Aorta (tissue), 5 donors: ENCODE results near the gene TRPM3. TPM values are rescaled to one million over a fixed set of nuclear protein-coding genes. Genes with fewer than 3 reads are reported as not detected.
A peak's percentile ranks its signal among the peaks of the same experiment; 100 is the strongest.

Source experiments
- ATAC-seq: fragments of 200-7000 bp; cut with Tn5 transposase; one replicate; pipeline ENCODE4 v1.9.1; 2022; ENCODE audit warnings: moderate library complexity; ENCODE audit not compliant: low FRiP score
- DNase-seq, 2 donors: peaks; one replicate each; pipeline ENCODE4 v3.0.0-alpha.2; 2020
- H3K27ac ChIP-seq, 2 donors: one replicate each; pipeline ENCODE4 v1.5.1; 2013; ENCODE audit warnings: low read length in 2 of 2, mild to moderate bottlenecking in 2 of 2, moderate library complexity in 2 of 2, control low read depth in 1 of 2, inconsistent platforms in 1 of 2, low read depth in 1 of 2
- H3K27me3 ChIP-seq, 2 donors: one replicate each; pipeline ENCODE4 v1.6.1; 2013; ENCODE audit warnings: control low read depth in 1 of 2, low read length in 1 of 2, mild to moderate bottlenecking in 1 of 2, moderate library complexity in 1 of 2; ENCODE audit not compliant: insufficient read depth in 2 of 2, control insufficient read depth in 1 of 2
- H3K36me3 ChIP-seq, 2 donors: one replicate each; pipeline ENCODE4 v1.6.1; 2013; ENCODE audit warnings: control low read depth in 1 of 2, low read length in 1 of 2, mild to moderate bottlenecking in 1 of 2; ENCODE audit not compliant: insufficient read depth in 2 of 2, control insufficient read depth in 1 of 2
- H3K4me1 ChIP-seq, 2 donors: one replicate each; pipeline ENCODE4 v1.6.1; 2013; ENCODE audit warnings: low read length in 2 of 2, control low read depth in 1 of 2, mild to moderate bottlenecking in 1 of 2, moderate library complexity in 1 of 2; ENCODE audit not compliant: insufficient read depth in 2 of 2, control insufficient read depth in 1 of 2
- H3K4me3 ChIP-seq, 2 donors: one replicate each; pipeline ENCODE4 v1.5.1; 2013; ENCODE audit warnings: low read length in 2 of 2, control low read depth in 1 of 2, mild to moderate bottlenecking in 1 of 2
- H3K9me3 ChIP-seq: one replicate; pipeline ENCODE4 v1.6.1; 2013; ENCODE audit warnings: mild to moderate bottlenecking, low read length; ENCODE audit not compliant: control insufficient read depth
- WGBS, 2 donors: extraction: QIAGEN DNeasy Blood & Tissue Kit; methylation state at CpG; one replicate each; pipeline ENCODE4 v1.1.7; 2013; 5-methylcytosine and 5-hydroxymethylcytosine counted together
- intact Hi-C, 2 donors: fragments of 100-400 bp; cut with DNase I; formaldehyde crosslinking; loops; one replicate each; pipeline versions ENCODE4 v1.14.2 to v1.15.0; 2022
- polyA plus RNA-seq, 2 donors: library from polyadenylated mRNA; stranded (reverse); fragments of 200-250 nt; gene quantifications; one replicate each; pipeline ENCODE4 v1.2.3, GENCODE V29; 2013
- total RNA-seq, 2 donors: library from RNA; stranded (reverse); fragmentation: NEBNext Ultra II Directional; extraction: Animal tissue kit (Norgen Biotek cat#: 25700); gene quantifications; one replicate each; pipeline ENCODE4 v1.2.1, GENCODE V29; 2021
- donor health status: healthy with polysubstance abuse.
- donor health status: Bipolar disorder and iron deficiency.
- donor health status: DM: no; HTN: no; CAD: no.
- donor health status: DM: no; HTN: no; CAD: no.
- donor health status: DM: yes; HTN: yes; CAD: no.

Gene TRPM3
- total and polyA plus RNA-seq, 4 donors: 0.13 to 5.7 (median 1.7) TPM

DNA sequence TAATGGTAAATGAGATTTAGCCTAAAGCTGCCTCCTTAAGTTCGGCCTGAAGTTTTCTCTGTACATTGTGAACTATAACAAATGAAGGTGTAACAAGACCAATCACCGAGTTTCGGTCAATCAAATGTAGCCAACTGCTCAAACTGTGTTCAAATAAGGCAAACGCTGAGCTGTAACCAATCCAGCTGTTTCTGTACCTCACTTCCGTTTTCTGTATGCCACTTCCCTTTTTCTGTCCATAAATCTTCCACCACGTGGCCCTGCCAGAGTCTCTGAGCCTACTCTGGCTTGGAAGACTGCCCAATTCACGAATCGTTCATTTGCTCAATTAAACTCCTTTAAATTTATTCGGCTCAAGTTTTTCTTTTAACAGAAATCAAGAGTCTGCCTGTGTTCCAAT lies 513.5 kb downstream of the TRPM3 start:
- H3K4me3 ChIP-seq: no peak overlapping the region
- no peak overlapping the region for H3K27ac ChIP-seq
- H3K4me1 ChIP-seq: peaks cover 3 to 6% of the 10 kb centered on the region in 2 donors
- no peaks in the 10 kb centered on the region for H3K27me3 ChIP-seq
- ATAC-seq: no peak
- intact Hi-C loops: loop anchor here (10.0 kb wide), 2 partner anchors 333 to 633 kb away; no protein-coding TSS in a partner anchor
- WGBS, 2 donors: 63% methylated on average over 9 of the region's 9 CpGs
- peak in 1 of 2 donors; percentile 63 for DNase-seq
- H3K36me3 ChIP-seq: no peaks in the 10 kb centered on the region
- H3K9me3 ChIP-seq: no peaks in the 10 kb centered on the region

DNA sequence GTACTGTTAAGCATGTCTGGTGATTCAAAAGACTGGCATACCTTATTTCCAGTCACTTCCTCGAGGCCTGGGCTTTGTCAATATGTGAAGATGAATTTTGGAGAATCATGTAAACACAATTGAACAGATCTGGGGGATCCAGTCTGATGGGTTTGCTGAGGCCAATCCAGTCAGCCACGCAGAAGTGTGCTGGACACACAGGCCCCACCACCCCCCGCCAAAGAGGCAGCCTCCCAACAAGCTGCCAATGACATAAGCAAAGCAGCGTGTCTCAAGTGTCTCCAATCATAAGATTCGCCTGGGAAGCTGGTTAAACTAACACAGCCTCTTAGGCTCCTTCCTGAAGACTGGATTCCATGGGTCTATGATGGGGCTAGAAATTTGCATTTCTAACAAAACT lies 514.1 kb downstream of the TRPM3 start:
- Histone ChIP-seq H3K9me3 (no peaks in the 10 kb centered on the region), H3K4me3 (no peak overlapping the region), H3K36me3 (no peaks in the 10 kb centered on the region), H3K4me1 (peaks cover 4% of the 10 kb centered on the region in 2 donors), H3K27me3 (no peaks in the 10 kb centered on the region), H3K27ac (no peak overlapping the region)
- intact Hi-C loops: loop anchor here (10.0 kb wide), 2 partner anchors 333 to 633 kb away; no protein-coding TSS in a partner anchor
- ATAC-seq (no peak), DNase-seq (no peak)
- 97% methylated on average over 5 of the region's 5 CpGs for WGBS, 2 donors

DNA sequence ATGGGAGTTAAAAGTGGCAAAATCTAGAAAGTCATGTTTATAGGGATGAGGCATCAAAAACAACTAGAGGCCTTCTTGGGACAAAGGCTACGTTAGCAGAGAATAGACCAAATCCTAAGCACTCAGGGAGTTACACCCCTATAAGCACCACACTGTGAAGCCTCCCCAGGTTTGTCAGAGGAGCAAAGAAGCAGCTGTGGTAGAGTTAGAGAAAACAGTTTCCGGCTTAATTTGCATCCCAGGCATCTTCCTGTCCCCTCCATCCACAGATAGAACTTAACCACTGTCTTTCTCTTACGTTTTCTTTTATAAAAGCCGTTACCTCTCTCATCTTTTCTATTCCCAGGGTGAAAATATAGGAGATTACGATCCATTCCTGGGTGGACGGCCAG lies 518.4 kb downstream of the TRPM3 start:
- no peaks in the 10 kb centered on the region for H3K9me3 ChIP-seq
- ATAC-seq (no peak), DNase-seq (no peak)
- no peak overlapping the region for H3K27ac ChIP-seq
- intact Hi-C loops: loop anchor here (2.0 to 10.0 kb wide), 8 partner anchors 121 to 628 kb away; partner anchors contain the start of gene SMC5 (in 1 of the 2)
- H3K36me3 ChIP-seq: no peaks in the 10 kb centered on the region
- H3K4me3 ChIP-seq: no peak overlapping the region
- WGBS, 2 donors: 84 to 86% methylated on average over 6 of the region's 6 CpGs
- peaks cover 2 to 3% of the 10 kb centered on the region in 2 donors for H3K4me1 ChIP-seq
- H3K27me3 ChIP-seq: no peaks in the 10 kb centered on the region

DNA sequence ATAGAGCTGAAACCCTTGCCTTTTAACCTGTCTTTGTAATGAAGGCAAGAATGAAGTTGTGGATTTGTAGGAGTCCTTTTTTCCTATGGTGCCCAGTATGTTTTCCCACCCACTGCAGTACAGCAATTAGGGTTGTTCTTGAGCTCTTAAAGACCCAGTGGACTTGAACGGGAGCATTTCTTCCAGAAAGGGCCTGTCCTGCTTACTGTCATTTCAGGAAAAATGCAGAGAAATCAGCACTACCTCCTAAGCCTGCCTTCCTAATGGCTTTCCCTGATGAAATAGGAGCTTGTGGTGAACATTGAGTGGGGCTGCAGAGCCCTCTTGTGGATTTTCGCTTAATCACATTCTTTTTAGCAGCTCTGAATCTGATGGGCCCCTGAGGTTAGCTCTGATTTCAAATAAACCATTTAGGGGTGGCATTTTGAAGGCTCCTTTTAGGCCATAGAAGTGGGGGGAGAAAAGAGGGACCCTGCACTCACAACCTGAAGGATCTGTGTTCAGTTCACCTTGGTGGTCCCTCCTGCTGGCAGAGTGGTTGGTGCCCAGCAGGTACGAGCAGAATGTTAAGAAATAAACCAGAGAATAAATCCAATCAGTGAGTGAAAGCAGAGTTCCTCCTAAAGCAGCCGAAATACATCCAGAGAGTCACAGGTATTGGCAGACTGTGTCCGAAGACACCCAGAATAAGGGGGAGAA lies 519.0 kb downstream of the TRPM3 start:
- no peaks in the 10 kb centered on the region for H3K9me3 ChIP-seq
- H3K4me3 ChIP-seq: no peak overlapping the region
- peaks cover 2 to 3% of the 10 kb centered on the region in 2 donors for H3K4me1 ChIP-seq
- H3K27ac ChIP-seq: peak overlapping the region; percentile 60 to 85
- WGBS, 2 donors: 32 to 36% methylated on average over 5 of the region's 5 CpGs
- DNase-seq: no peak
- ATAC-seq: peak; percentile 88
- H3K36me3 ChIP-seq: no peaks in the 10 kb centered on the region
- intact Hi-C loops: loop anchor here (2.0 to 10.0 kb wide), 8 partner anchors 120 to 628 kb away; partner anchors contain the start of gene SMC5 (in 1 of the 2)
- no peaks in the 10 kb centered on the region for H3K27me3 ChIP-seq

DNA sequence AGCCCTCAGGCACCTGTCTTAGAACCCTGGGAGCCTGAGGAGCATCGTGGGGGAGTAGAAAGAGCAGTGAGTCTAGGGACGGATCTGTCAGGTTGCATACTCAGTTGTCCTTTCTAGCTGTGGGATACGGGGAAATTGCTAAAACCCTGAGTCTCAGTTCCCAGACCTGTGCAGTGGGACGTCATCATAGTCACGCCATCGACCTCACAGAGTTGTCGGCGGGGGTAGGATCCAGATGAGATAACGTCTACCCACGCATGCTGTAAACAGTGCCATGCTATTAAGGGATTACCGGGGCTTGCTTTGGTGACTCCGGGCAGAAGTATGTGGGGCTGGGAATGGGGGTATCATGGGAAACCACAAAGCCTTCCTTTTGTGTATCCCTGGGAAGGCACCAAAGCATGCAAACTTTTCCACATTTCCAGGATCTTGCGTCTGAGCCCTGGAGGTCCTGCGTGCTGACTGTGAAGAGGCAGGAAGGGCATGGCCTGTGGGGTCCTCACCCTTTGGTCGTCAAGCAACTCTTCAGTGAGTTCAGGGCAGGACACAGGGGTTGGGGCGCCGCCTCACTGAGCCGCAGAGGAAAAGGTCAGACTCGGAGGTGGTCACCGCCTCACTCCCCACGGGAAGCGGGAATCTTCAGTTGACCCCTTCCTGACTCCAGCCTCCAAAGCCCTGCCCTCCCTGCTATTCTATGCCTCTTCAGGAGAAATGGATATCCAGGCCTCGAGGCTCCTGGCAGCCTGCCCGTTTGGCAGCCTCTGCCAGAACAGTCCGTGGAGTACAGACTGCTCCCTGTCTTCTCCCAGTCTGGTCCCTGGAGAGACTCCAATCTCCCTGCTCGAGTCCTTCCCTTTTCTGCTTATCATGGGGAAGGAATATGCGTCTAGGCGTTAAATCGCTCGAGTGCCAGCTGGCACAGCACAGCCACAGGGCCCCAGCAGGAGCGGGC lies 520.1 kb downstream of the TRPM3 start:
- no peak overlapping the region for H3K4me3 ChIP-seq
- ATAC-seq: peak; percentile 89
- H3K9me3 ChIP-seq: no peaks in the 10 kb centered on the region
- DNase-seq: peak; percentile 93 to 97
- 5 to 6% methylated on average over 31 of the region's 31 CpGs for WGBS, 2 donors
- no peaks in the 10 kb centered on the region for H3K36me3 ChIP-seq
- no peaks in the 10 kb centered on the region for H3K27me3 ChIP-seq
- H3K27ac ChIP-seq: peak overlapping the region; percentile 45 to 98
- peaks cover 2 to 3% of the 10 kb centered on the region in 2 donors for H3K4me1 ChIP-seq
- intact Hi-C loops: loop anchor here (1.0 to 10.0 kb wide), 9 partner anchors 119 to 626 kb away; partner anchors contain the start of gene SMC5 (in 1 of the 2)

DNA sequence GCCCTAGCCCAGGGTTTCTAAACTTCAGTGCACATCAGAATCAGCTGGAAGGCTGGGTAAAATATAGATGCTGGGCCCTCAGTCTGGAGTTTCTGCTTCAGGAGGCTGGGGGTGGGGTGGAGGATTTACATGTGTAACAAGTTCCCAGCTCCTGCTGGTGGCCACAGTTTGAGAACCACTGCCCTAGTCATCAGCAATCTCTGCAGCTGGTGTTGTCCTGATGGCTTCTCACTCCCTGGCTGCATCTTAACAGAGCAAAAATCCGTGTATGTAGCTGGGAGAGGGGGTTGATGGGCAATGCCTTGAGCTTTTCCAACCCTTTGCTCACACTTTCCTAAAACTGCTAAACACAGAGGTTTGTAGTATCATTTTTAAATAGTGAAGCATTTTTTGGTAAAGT lies 520.9 kb downstream of the TRPM3 start:
- H3K9me3 ChIP-seq: no peaks in the 10 kb centered on the region
- ATAC-seq (peak; percentile 22), DNase-seq (peak in 1 of 2 donors; percentile 64)
- H3K27ac ChIP-seq: peak overlapping the region; percentile 45 to 98
- intact Hi-C loops: loop anchor here (2.0 to 10.0 kb wide), 8 partner anchors 118 to 626 kb away; partner anchors contain the start of gene SMC5 (in 1 of the 2)
- no peaks in the 10 kb centered on the region for H3K36me3 ChIP-seq
- H3K27me3 ChIP-seq: no peaks in the 10 kb centered on the region
- H3K4me3 ChIP-seq: no peak overlapping the region
- WGBS, 2 donors: 2 to 4% methylated on average over 1 of the region's 1 CpG
- H3K4me1 ChIP-seq: peaks cover 2 to 3% of the 10 kb centered on the region in 2 donors

DNA sequence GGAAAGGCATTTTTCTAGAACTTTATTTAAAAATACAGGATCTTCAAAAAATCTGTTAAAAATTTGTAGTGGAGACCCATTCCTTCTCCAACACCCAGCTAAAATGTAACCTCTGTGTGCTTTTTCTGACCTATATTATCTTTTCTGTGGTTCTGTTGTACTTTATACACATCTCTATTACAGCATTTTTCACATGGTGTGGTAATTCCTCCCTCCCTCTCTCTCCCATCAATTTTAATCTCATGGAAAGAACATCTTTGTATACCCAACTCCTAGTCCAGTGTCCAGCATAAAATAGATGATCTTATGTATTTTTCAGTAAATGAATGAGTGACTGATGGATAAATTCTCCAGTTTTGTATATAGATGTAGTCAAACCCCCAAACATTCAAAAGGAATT lies 523.5 kb downstream of the TRPM3 start:
- intact Hi-C loops: loop anchor here in 1 of 2 donors (2.0 to 10.0 kb wide), 2 partner anchors 63 to 113 kb away; no protein-coding TSS in a partner anchor
- DNase-seq (no peak), ATAC-seq (no peak)
- H3K27ac ChIP-seq: no peak overlapping the region
- no peaks in the 10 kb centered on the region for H3K36me3 ChIP-seq
- H3K9me3 ChIP-seq: no peaks in the 10 kb centered on the region
- no peak overlapping the region for H3K4me3 ChIP-seq
- H3K27me3 ChIP-seq: no peaks in the 10 kb centered on the region
- peaks cover 2 to 3% of the 10 kb centered on the region in 2 donors for H3K4me1 ChIP-seq

DNA sequence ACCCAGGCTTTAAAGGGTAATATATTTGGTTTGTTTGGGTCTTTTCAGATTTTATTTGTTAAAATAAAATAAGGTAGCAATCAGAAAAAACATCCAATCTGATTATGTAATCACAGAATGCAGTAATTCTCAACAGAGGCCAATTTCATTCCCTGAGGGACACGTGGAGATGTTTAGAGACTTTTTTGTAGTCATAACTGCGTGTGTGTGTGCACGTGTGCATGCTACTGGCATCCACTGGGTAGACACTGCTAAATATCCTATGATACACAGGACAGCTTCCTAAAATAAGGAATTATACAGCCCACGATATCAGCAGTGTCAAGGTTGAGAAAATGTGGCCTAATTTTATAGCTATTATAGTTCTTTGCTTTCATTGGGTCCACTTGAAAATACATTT lies 526.2 kb downstream of the TRPM3 start:
- no peak for ATAC-seq

More for the DNA sequence above, 526.2 kb downstream of the TRPM3 start:
- H3K4me1 ChIP-seq: peaks cover 5 to 8% of the 10 kb centered on the region in 2 donors
- WGBS, 2 donors: 38 to 46% methylated on average over 4 of the region's 4 CpGs
- no peak overlapping the region for H3K4me3 ChIP-seq
- DNase-seq: no peak
- H3K36me3 ChIP-seq: no peaks in the 10 kb centered on the region
- no peak overlapping the region for H3K27ac ChIP-seq
- H3K9me3 ChIP-seq: no peaks in the 10 kb centered on the region
- intact Hi-C loops: loop anchor here in 1 of 2 donors (10.0 kb wide), 1 partner anchor 60 kb away; no protein-coding TSS in a partner anchor
- H3K27me3 ChIP-seq: no peaks in the 10 kb centered on the region
